ENCODE results near the gene ELF4.

- TF ChIP-seq POLR2A (IDR thresholded peaks at IDR 0.05) (no peak), CTCF (IDR thresholded peaks at IDR 0.05) (no peak)
Measured at GRCh38 chrX:130091980-130092522, 18.2 kb downstream of the ELF4 start.

Data from thyroid gland (tissue), 4 donors.